Measurements from ENCODE around the gene LRRC7. TPM values are rescaled to one million over a fixed set of nuclear protein-coding genes. Genes with fewer than 3 reads are reported as not detected.

The LRRC7 gene
- total and polyA plus RNA-seq, 12 donors, result under 0.01 to 3.4 (median 0.32) TPM; not detected in 3

DNA sequence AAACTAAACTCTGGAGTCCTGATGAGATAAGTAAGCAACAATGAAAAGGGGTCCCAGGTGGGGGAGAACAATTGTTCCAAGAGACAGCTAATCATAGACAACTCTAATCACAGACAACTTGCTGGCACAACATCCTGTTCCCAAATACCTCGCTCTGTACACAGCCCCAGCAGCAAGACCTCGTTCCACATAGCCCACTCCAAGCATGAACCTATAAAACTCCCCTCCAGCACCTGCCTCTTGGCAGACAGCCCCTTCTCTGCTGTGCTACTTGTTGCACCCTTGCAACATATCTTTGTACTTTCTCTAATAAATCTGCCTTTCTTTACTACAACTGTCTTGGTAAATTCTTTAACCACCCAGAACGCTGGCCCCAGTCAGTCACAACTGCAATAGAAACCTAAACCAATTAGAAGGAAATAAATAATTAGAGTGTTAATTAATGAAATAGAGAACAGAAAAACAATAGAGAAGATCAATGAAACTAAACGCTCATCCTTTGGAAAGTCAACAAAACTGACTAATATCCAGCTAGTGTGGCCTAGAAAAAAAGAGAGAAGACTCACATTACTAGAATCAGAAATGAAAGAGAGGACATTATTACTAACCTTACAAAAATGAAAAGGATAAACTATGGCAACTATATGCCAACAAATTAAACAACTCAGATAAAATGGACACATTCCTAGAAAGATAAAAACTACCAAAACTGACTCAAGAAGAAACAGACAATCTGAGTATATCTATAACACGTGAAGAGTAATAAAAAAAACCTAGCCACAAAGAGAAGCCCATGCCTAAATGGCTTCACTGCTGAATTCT lies 601.5 kb downstream of the LRRC7 start:
- no peaks in the 10 kb centered on the region for H3K9me3 ChIP-seq (replicated peaks in 1 of 3)
- intact Hi-C loops (cut with DNase I), result no loop called here
- no peaks in the 10 kb centered on the region for H3K36me3 ChIP-seq (replicated peaks in 1 of 2)
- DNase-seq, result no peak
- WGBS, 4 donors, result 92 to 97% (median 93%) methylated on average over 5 of the region's 5 CpGs
- TF ChIP-seq CTCF (IDR thresholded peaks at IDR 0.05) (no peak), POLR2A (IDR thresholded peaks at IDR 0.05) (no peak)
- no peaks in the 10 kb centered on the region for H3K4me1 ChIP-seq (replicated peaks in 1 of 2)
- no peaks in the 10 kb centered on the region for H3K27me3 ChIP-seq
- no peak overlapping the region for H3K4me3 ChIP-seq
- H3K27ac ChIP-seq, result no peak overlapping the region

GRCh38 chr1:70171512-70171911 lies 603.8 kb downstream of the LRRC7 start:
- H3K36me3 ChIP-seq (replicated peaks in 1 of 2), result no peaks in the 10 kb centered on the region
- H3K4me3 ChIP-seq, result no peak overlapping the region
- no peak overlapping the region for H3K27ac ChIP-seq
- H3K4me1 ChIP-seq (replicated peaks in 1 of 2), result no peaks in the 10 kb centered on the region
- WGBS, 4 donors, result 95 to 100% (median 95%) methylated on average over 1 of the region's 1 CpG
- H3K27me3 ChIP-seq, result no peaks in the 10 kb centered on the region
- intact Hi-C loops (cut with DNase I), result no loop called here
- H3K9me3 ChIP-seq (replicated peaks in 1 of 3), result no peaks in the 10 kb centered on the region
- no peak for DNase-seq
- TF ChIP-seq POLR2A (IDR thresholded peaks at IDR 0.05) (no peak), CTCF (IDR thresholded peaks at IDR 0.05) (no peak)
